K562 (cell line): ENCODE results near the gene GABARAPL1. TPM values are rescaled to one million over a fixed set of nuclear protein-coding genes. Genes with fewer than 3 reads are reported as not detected.

Experiments
- ARID1B ChIP-seq: fragments of 450-650 bp; IDR thresholded peaks from 2 replicates; pipeline ENCODE4 v1.6.1; 2016; ENCODE audit warnings: antibody characterized with exemption, mild to moderate bottlenecking, inconsistent platforms
- ATF7 ChIP-seq: fragments of 450-650 bp; IDR thresholded peaks from 2 replicates; pipeline ENCODE4 v1.7.1; 2014; ENCODE audit warnings: mild to moderate bottlenecking, moderate library complexity
- CBFA2T3 ChIP-seq: fragments of 450-650 bp; IDR thresholded peaks from 2 replicates; pipeline ENCODE4 v1.6.1; 2017
- CEBPG ChIP-seq, 3 experiments: fragments of 200-800 bp in 1 of 3; sonication (Bioruptor generic) in 1 of 3; sonication (generic) in 1 of 3; formaldehyde crosslinking in 1 of 3; IDR thresholded peaks in 2 of 3; conservative IDR thresholded peaks in 1 of 3; 2 replicates each; pipeline versions ENCODE4 v1.6.1 to v1.8.0; 2016 to 2022; ENCODE audit warnings: missing compliant biosample characterization in 2 of 3, missing genetic modification characterization in 2 of 3, mild to moderate bottlenecking in 1 of 3, missing genetic modification reagents in 1 of 3
- CTBP1 ChIP-seq: fragments of 450-650 bp; IDR thresholded peaks from 2 replicates; pipeline ENCODE4 v1.6.1; 2016; ENCODE audit warnings: borderline replicate concordance
- ETV1 ChIP-seq: fragments of 450-650 bp; conservative IDR thresholded peaks from 2 replicates; pipeline ENCODE4 v1.6.1; 2016; ENCODE audit warnings: missing genetic modification characterization, control low read depth, low read depth, missing compliant biosample characterization
- GABPA ChIP-seq: fragments of 200-800 bp; sonication (Bioruptor generic); conservative IDR thresholded peaks from 2 replicates; pipeline ENCODE4 v1.6.1; 2016; ENCODE audit warnings: low read depth, missing genetic modification characterization, missing compliant biosample characterization
- LCOR ChIP-seq: sonication (generic); formaldehyde crosslinking; IDR thresholded peaks from 2 replicates; pipeline ENCODE4 v1.8.0; 2022; ENCODE audit warnings: mild to moderate bottlenecking, missing genetic modification reagents
- MAZ ChIP-seq, 2 experiments: fragments of 450-650 bp in 1 of 2; sonication (generic) in 1 of 2; formaldehyde crosslinking; IDR thresholded peaks in 1 of 2; conservative IDR thresholded peaks in 1 of 2; 2 replicates each; pipeline versions ENCODE4 v1.4.0 to v1.5.0; 2020; ENCODE audit warnings: mild to moderate bottlenecking in 1 of 2, missing genetic modification reagents in 1 of 2
- MITF ChIP-seq: IDR thresholded peaks from 2 replicates; pipeline ENCODE4 v1.6.1; 2014; ENCODE audit warnings: antibody characterized with exemption
- MNT ChIP-seq, 2 experiments: fragments of 450-650 bp; conservative IDR thresholded peaks; 2 replicates each; pipeline ENCODE4 v1.6.1; 2017; ENCODE audit warnings: mild to moderate bottlenecking in 2 of 2, moderate library complexity in 2 of 2
- MTA3 ChIP-seq: fragments of 450-650 bp; formaldehyde crosslinking; IDR thresholded peaks from 2 replicates; pipeline ENCODE4 v1.6.1; 2017; ENCODE audit warnings: mild to moderate bottlenecking, borderline replicate concordance
- NFE2 ChIP-seq: IDR thresholded peaks from 2 replicates; pipeline ENCODE4 v1.6.1; 2014; ENCODE audit warnings: antibody characterized with exemption, low read depth
- NFE2L1 ChIP-seq: fragments of 450-650 bp; IDR thresholded peaks from 2 replicates; pipeline ENCODE4 v1.6.1; 2016; ENCODE audit warnings: missing genetic modification characterization, low read depth, mild to moderate bottlenecking, missing compliant biosample characterization, moderate library complexity, borderline replicate concordance
- OTX1 ChIP-seq: fragments of 450-650 bp; formaldehyde crosslinking; IDR thresholded peaks from 2 replicates; pipeline ENCODE4 v1.4.0; 2022; ENCODE audit warnings: mild to moderate bottlenecking
- RBBP5 ChIP-seq: fragments of 200-600 bp; sonication (generic); IDR thresholded peaks from 2 replicates; pipeline ENCODE4 v1.6.1; 2012; ENCODE audit warnings: borderline replicate concordance, mild to moderate bottlenecking, low read length, control low read depth, inconsistent platforms; ENCODE audit not compliant: insufficient read depth, poor library complexity, severe bottlenecking
- SETDB1 ChIP-seq: IDR thresholded peaks from one replicate; pipeline ENCODE4 v1.6.1; 2012; ENCODE audit warnings: low read length, control low read depth, inconsistent platforms
- SPI1 ChIP-seq: IDR thresholded peaks from 2 replicates; pipeline ENCODE4 v1.6.1; 2011; ENCODE audit warnings: low read depth, low read length, control low read depth, borderline replicate concordance
- SUPT5H ChIP-seq: fragments of 450-650 bp; IDR thresholded peaks from 2 replicates; pipeline ENCODE4 v1.6.1; 2016
- TBP ChIP-seq: optimal IDR thresholded peaks from 2 replicates; pipeline ENCODE3; 2011; ENCODE audit warnings: low read depth, low read length, improper control_type of control experiment
- TEAD1 ChIP-seq, 2 experiments: fragments of 450-650 bp in 1 of 2; sonication (generic) in 1 of 2; formaldehyde crosslinking; IDR thresholded peaks; 2 replicates each; pipeline versions ENCODE4 v1.4.0 to v1.8.0; 2020 to 2022; ENCODE audit warnings: mild to moderate bottlenecking in 2 of 2, missing genetic modification reagents in 1 of 2
- ZBTB9 ChIP-seq: fragments of 450-650 bp; formaldehyde crosslinking; IDR thresholded peaks from 2 replicates; pipeline ENCODE4 v1.4.0; 2020; ENCODE audit warnings: mild to moderate bottlenecking, moderate library complexity
- ZFX ChIP-seq: sonication (generic); formaldehyde crosslinking; IDR thresholded peaks from 2 replicates; pipeline ENCODE4 v1.8.0; 2022; ENCODE audit warnings: mild to moderate bottlenecking, missing genetic modification reagents, moderate library complexity
- ZNF197 ChIP-seq: fragments of 200-800 bp; sonication (Bioruptor generic); IDR thresholded peaks from 2 replicates; pipeline ENCODE4 v1.6.1; 2016; ENCODE audit warnings: low read depth, missing genetic modification characterization, missing compliant biosample characterization
- polyA plus RNA-seq, 8 experiments: library from polyadenylated mRNA; depleted of rRNA in 4 of 8; stranded (reverse) in 5 of 8; unstranded in 3 of 8; fragments of >200 nt; fragmentation: Nextera tagmentation in 2 of 8; fragmentation: Illumina TruSeq in 1 of 8; extraction: Ambion mirVana in 2 of 8; extraction: Trizol in 1 of 8; gene quantifications; 2 replicates each; pipeline versions ENCODE4 v1.2.1 to v1.2.3, GENCODE V29; 2011 to 2014; ENCODE audit warnings: inconsistent platforms in 1 of 8, missing spikeins in 1 of 8
- total RNA-seq, 7 experiments: library from RNA; depleted of rRNA in 6 of 7; stranded (reverse); fragments of >200 nt in 6 of 7; fragmentation: Illumina TruSeq in 2 of 7; extraction: Trizol in 2 of 7; gene quantifications; 2 replicates each; pipeline versions ENCODE4 v1.2.1 to v1.2.3, GENCODE V29; 2011 to 2021; ENCODE audit warnings: low replicate concordance in 1 of 7

GABARAPL1 gene
- total and polyA plus RNA-seq, 9 of the 15 experiments (the other 6 are each of a cell fraction or from before 2014, with no cell fraction given): 2.3 to 15.9 (median 11.3) TPM

DNA sequence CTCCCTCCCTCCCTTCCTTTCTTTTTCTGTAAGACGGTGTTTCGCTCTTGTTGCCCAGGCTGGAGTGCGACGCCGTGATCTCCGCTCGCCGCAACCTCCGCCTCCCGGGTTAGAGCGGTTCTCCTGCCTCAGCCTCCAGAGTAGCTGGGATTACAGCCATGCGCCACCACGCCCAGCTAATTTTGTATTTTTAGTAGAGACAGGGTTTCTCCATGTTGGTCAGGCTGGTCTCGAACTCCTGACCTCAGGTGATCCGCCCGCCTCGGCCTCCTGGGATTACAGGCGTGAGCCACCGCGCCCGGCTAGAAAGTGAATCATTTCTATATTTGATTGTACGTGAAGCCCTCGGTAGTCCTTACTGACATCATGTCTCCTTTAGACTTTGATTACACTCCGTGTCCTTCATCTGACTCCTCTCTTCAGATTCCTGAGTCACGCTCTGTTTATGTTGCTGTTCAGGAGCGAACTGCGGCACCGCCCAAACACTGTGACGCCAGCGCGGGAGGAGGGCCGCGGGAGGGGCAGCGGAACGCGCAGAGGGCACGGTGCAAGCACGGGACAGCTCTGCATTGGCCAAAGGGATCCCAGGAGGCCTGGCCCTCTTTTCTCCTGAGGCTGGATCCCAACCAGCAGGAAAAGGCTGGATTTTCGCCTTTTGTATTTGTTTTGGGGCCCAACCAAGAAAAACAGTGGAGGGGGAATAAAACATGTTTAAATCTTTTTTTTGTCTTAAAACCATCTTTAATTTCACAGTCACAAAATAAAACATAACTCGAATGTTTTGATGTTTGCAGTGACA is 538 bp upstream of the GABARAPL1 start (continued):
- no peak for TF ChIP-seq TEAD1 (CRISPR knock-in tag; IDR thresholded peaks at IDR 0.05)
- TF ChIP-seq ZBTB9 (CRISPR knock-in tag): no peak
- TF ChIP-seq MTA3: peak; percentile 84
- no peak for TF ChIP-seq ETV1
- TF ChIP-seq SPI1: no peak
- peak; percentile 14; the same call in 1 of the 2 replicates for TF ChIP-seq GABPA (tag)
- peak; percentile 57 to 76 for TF ChIP-seq MNT (conservative IDR thresholded peaks at IDR 0.05)
- peak; percentile 80 for TF ChIP-seq TBP
- peak; percentile 65; the same call in 1 of the 2 replicates for TF ChIP-seq LCOR
- peak; percentile 16; the same call in 1 of the 2 replicates for TF ChIP-seq CBFA2T3
- TF ChIP-seq MITF: peak; percentile 70
- TF ChIP-seq ARID1B: 0 out of 2 replicates have a peak, but pooled peaks have one; percentile 48
- peak; percentile 71; the same call in 1 of the 2 replicates for TF ChIP-seq CTBP1
- TF ChIP-seq CEBPG (CRISPR knock-in tag; IDR thresholded peaks at IDR 0.05): no peak
- TF ChIP-seq CEBPG (tag; conservative IDR thresholded peaks at IDR 0.05 in 1 of 2, IDR thresholded peaks at IDR 0.05 in 1 of 2): 0 out of 4 replicates have a peak, but pooled peaks of 1 of the 2 experiments have one; percentile 52
- peak; percentile 83; the same call in 1 of the 2 replicates for TF ChIP-seq ATF7
- TF ChIP-seq ZFX (CRISPR knock-in tag): peak; percentile 42
- TF ChIP-seq MAZ (CRISPR knock-in tag; conservative IDR thresholded peaks at IDR 0.05 in 1 of 2, IDR thresholded peaks at IDR 0.05 in 1 of 2): peak; percentile 90 to 97
- no peak for TF ChIP-seq ZNF197 (CRISPR knock-in tag)
- no peak for TF ChIP-seq OTX1 (CRISPR knock-in tag)
- no peak for TF ChIP-seq NFE2L1 (tag)
- peak; percentile 93 for TF ChIP-seq NFE2
- peak; percentile 32; the same call in 1 of the 2 replicates for TF ChIP-seq SUPT5H
- no peak for TF ChIP-seq SETDB1
- peak; percentile 9 for TF ChIP-seq RBBP5
